ENCODE data around the gene EIF3F. TPM values are rescaled to one million over a fixed set of nuclear protein-coding genes. Genes with fewer than 3 reads are reported as not detected.

Gene EIF3F
- total and polyA plus RNA-seq, 9 of the 15 experiments (the other 6 are each of a cell fraction or from before 2014, with no cell fraction given), result 50.1 to 259 (median 135) TPM

GRCh38 chr11:8030526-8031247 is 43.5 kb downstream of the EIF3F start (continued):
- TF ChIP-seq ZBTB33 (CRISPR knock-in tag; IDR thresholded peaks at IDR 0.05) (no peak), LEF1 (IDR thresholded peaks at IDR 0.05) (no peak), MCM3 (IDR thresholded peaks at IDR 0.05) (no peak), SMAD1 (IDR thresholded peaks at IDR 0.05; ENCODE audit: low read depth, low read length, partially characterized antibody) (no peak)

GRCh38 chr11:8031248-8032115 is 44.3 kb downstream of the EIF3F start:
- H3K4me2 ChIP-seq (ENCODE audit: insufficient read depth, low read length), result no peak overlapping the region
- POLR2A ChIA-PET, result no interaction called here
- intact Hi-C loops (cut with micrococcal nuclease), result loop anchor here (2.0 to 5.0 kb wide), 3 partner anchors 25 to 67 kb away; no protein-coding TSS in a partner anchor
- 8% methylated on average over 25 of the region's 32 CpGs for WGBS (ENCODE audit: insufficient coverage, low coverage, missing lambda C conversion rate)
- no peaks in the 10 kb centered on the region for H3K79me2 ChIP-seq (ENCODE audit: control insufficient read depth, insufficient read depth, low read length)
- peak overlapping the region in 1 of 2 experiments; percentile 45; a peak in 1 of 4 replicates for H3K9ac ChIP-seq (ENCODE audit: insufficient read depth in 1 of 2, low read depth in 2 of 2, low read length in 2 of 2)
- H3K36me3 ChIP-seq (ENCODE audit: control insufficient read depth, insufficient read depth, low read length), result no peaks in the 10 kb centered on the region
- CTCF ChIA-PET (ENCODE audit: low intra/inter-chr PET ratio), result interaction anchor here (1.2 kb wide), 1 partner anchor 68 kb away, joined by 3 read pairs; no protein-coding TSS in a partner anchor
- no peak for DNase-seq (ENCODE audit: extremely low read depth in 1 of 4, low spot score in 3 of 4)
- peaks cover 7% of the 10 kb centered on the region for H4K20me1 ChIP-seq (replicated peaks; ENCODE audit: control insufficient read depth, insufficient read depth, low read length)
- no peak for ATAC-seq
- in situ Hi-C loops (cut with MboI), result no loop called here
- FAIRE-seq, result no peak
- no peak for TF ChIP-seq ZNF280B (CRISPR knock-in tag; IDR thresholded peaks at IDR 0.05)
- TF ChIP-seq DACH1 (IDR thresholded peaks at IDR 0.05; ENCODE audit: partially characterized antibody), result no peak
- no peak for TF ChIP-seq NUFIP1 (IDR thresholded peaks at IDR 0.05; ENCODE audit: partially characterized antibody)
- TF ChIP-seq GATA2 (CRISPR knock-in tag; IDR thresholded peaks at IDR 0.05), result no peak
- TF ChIP-seq THRA (IDR thresholded peaks at IDR 0.05), result no peak
- no peak for TF ChIP-seq NFRKB (IDR thresholded peaks at IDR 0.05; ENCODE audit: low read depth)
- TF ChIP-seq E4F1 (CRISPR knock-in tag; IDR thresholded peaks at IDR 0.05; ENCODE audit: borderline replicate concordance), result no peak
- TF ChIP-seq BHLHE40 (IDR thresholded peaks at IDR 0.05; ENCODE audit: low read length), result no peak
- H3K9me3 ChIP-seq (replicated peaks; ENCODE audit: control insufficient read depth, insufficient read depth, low read depth, low read length), result no peaks in the 10 kb centered on the region
- no peaks in the 10 kb centered on the region; a peak in 2 of 5 replicates for H3K4me1 ChIP-seq (replicated peaks in 1 of 2; ENCODE audit: control insufficient read depth in 2 of 2, insufficient read depth in 2 of 2, low read length in 2 of 2)
- no peak overlapping the region for H3K27ac ChIP-seq (ENCODE audit: extremely low read depth, low read depth, low read length)
- H2AFZ ChIP-seq (ENCODE audit: low read depth, low read length), result no peak overlapping the region
- BruUV-seq (replicated peaks), result no TSS peak
- H3K9me1 ChIP-seq (ENCODE audit: control insufficient read depth, insufficient read depth, low read length), result no peaks in the 10 kb centered on the region
- no peak overlapping the region for H3K4me3 ChIP-seq
- H3K27me3 ChIP-seq (ENCODE audit: control insufficient read depth in 2 of 2, insufficient read depth in 2 of 2, low read length in 2 of 2), result peaks cover 14 to 48% of the 10 kb centered on the region in 2 experiments; a peak in 4 of 5 replicates

Data from K562 (cell line).